ENCODE results near the gene ETNK2. TPM values are rescaled to one million over a fixed set of nuclear protein-coding genes. Genes with fewer than 3 reads are reported as not detected.

The ETNK2 gene
- total and polyA plus RNA-seq, 2 of the 13 experiments (the other 11 are each of a cell fraction or from before 2014, with no cell fraction given): 15.5 to 42.8 TPM

GRCh38 chr1:204093421-204093717 is 58.5 kb downstream of the ETNK2 start (continued):
- TF ChIP-seq, protein P1, sequence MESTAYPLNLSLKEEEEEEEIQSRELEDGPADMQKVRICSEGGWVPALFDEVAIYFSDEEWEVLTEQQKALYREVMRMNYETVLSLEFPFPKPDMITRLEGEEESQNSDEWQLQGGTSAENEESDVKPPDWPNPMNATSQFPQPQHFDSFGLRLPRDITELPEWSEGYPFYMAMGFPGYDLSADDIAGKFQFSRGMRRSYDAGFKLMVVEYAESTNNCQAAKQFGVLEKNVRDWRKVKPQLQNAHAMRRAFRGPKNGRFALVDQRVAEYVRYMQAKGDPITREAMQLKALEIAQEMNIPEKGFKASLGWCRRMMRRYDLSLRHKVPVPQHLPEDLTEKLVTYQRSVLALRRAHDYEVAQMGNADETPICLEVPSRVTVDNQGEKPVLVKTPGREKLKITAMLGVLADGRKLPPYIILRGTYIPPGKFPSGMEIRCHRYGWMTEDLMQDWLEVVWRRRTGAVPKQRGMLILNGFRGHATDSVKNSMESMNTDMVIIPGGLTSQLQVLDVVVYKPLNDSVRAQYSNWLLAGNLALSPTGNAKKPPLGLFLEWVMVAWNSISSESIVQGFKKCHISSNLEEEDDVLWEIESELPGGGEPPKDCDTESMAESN (CRISPR knock-in tag; conservative IDR thresholded peaks at IDR 0.05): 0 out of 2 replicates have a peak, but pooled peaks have one; percentile 25
- TF ChIP-seq KLF11 (CRISPR knock-in tag; IDR thresholded peaks at IDR 0.05) (no peak), FOXO1 (CRISPR knock-in tag; IDR thresholded peaks at IDR 0.05) (peak; percentile 67; the same call in 1 of the 2 replicates), ZBTB46 (CRISPR knock-in tag; IDR thresholded peaks at IDR 0.05; ENCODE audit: borderline replicate concordance) (no peak), TOE1 (CRISPR knock-in tag; IDR thresholded peaks at IDR 0.05) (no peak), JUN (CRISPR knock-in tag; IDR thresholded peaks at IDR 0.05) (no peak), ZNF24 (IDR thresholded peaks at IDR 0.05) (no peak), GATAD1 (CRISPR knock-in tag; IDR thresholded peaks at IDR 0.05) (0 out of 2 replicates have a peak, but pooled peaks have one; percentile 16), ZNF773 (CRISPR knock-in tag; IDR thresholded peaks at IDR 0.05; ENCODE audit: borderline replicate concordance) (no peak), ONECUT2 (CRISPR knock-in tag; IDR thresholded peaks at IDR 0.05) (no peak), ZNF792 (CRISPR knock-in tag; IDR thresholded peaks at IDR 0.05) (no peak), ZNF333 (CRISPR knock-in tag; IDR thresholded peaks at IDR 0.05; ENCODE audit: borderline replicate concordance) (no peak), CREM (IDR thresholded peaks at IDR 0.05) (no peak), CREM (CRISPR knock-in tag; IDR thresholded peaks at IDR 0.05) (no peak), FOXJ3 (CRISPR knock-in tag; IDR thresholded peaks at IDR 0.05; ENCODE audit: borderline replicate concordance) (peak; percentile 53; the same call in 1 of the 2 replicates), ZFX (CRISPR knock-in tag; IDR thresholded peaks at IDR 0.05; ENCODE audit: low read depth) (peak; percentile 42), ZNF263 (CRISPR knock-in tag; IDR thresholded peaks at IDR 0.05) (0 out of 2 replicates have a peak, but pooled peaks have one; percentile 31), ZNF841 (CRISPR knock-in tag; IDR thresholded peaks at IDR 0.05; ENCODE audit: borderline replicate concordance) (no peak), ZUFSP (CRISPR knock-in tag; IDR thresholded peaks at IDR 0.05; ENCODE audit: borderline replicate concordance) (no peak), ETV6 (CRISPR knock-in tag; conservative IDR thresholded peaks at IDR 0.05) (no peak), ZBTB4 (CRISPR knock-in tag; IDR thresholded peaks at IDR 0.05; ENCODE audit: borderline replicate concordance) (no peak), NR0B2 (CRISPR knock-in tag; IDR thresholded peaks at IDR 0.05) (no peak)
- TF ChIP-seq, protein P2, sequence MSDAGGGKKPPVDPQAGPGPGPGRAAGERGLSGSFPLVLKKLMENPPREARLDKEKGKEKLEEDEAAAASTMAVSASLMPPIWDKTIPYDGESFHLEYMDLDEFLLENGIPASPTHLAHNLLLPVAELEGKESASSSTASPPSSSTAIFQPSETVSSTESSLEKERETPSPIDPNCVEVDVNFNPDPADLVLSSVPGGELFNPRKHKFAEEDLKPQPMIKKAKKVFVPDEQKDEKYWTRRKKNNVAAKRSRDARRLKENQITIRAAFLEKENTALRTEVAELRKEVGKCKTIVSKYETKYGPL (CRISPR knock-in tag; IDR thresholded peaks at IDR 0.05): no peak
